GM19438 (cell line): ENCODE data around the gene SCFD1.
"Not testable (repeated sequence)": the region's sequence is repeated elsewhere in the genome, so short reads cannot be mapped to it uniquely, and the experiment has no call there.

Experiments
- ATAC-seq: cut with Tn5 transposase; IDR thresholded peaks from one replicate; pipeline ENCODE4 v1.9.1; 2021; ENCODE audit warnings: low read depth; ENCODE audit not compliant: unreplicated experiment

Gene SCFD1

DNA sequence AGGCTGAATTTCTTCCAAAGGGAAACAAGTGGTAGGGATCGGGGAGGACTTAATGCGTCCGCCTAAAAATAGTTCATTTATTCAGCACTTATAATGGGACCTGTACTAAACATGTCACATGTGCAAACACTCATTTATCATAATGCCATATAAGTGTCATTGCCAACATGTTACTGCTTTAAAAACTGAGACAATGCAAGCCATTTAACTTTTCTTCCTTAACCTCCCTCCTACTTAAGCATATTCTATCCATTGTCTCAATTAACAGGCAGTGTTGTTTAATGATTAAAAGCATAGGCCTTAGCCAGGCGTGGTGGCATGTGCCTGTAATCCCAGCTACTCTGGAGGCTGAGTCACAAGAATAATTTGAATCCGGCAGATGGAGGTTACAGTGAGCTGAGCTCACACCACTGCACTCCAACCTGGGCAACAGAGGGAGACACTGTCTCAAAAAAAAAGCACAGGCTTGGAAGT, 13.5 kb upstream of the SCFD1 start:
- ATAC-seq = no peak

- ATAC-seq = no peak
Observed at GRCh38 chr14:30610787-30611343, 11.3 kb upstream of the SCFD1 start.

DNA sequence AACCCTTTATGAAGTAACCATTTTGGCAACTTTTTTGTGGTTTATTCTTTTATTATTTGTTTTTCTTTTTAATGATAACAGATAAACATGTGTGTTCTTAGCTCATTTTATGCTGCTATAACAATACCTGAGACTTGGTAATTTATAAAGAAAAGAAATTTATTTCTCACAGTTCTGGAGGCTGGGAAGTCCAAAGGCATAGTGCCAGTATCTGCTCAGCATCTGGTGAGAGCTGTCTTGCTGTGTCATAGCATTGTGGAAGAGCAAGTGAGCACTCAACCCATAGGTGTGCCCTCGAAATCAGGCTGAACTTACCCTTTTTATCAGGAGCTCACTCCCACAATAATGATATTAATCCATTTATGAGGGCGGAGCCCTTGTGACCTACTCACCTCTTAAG, 8.0 kb upstream of the SCFD1 start:
- ATAC-seq = no peak

DNA sequence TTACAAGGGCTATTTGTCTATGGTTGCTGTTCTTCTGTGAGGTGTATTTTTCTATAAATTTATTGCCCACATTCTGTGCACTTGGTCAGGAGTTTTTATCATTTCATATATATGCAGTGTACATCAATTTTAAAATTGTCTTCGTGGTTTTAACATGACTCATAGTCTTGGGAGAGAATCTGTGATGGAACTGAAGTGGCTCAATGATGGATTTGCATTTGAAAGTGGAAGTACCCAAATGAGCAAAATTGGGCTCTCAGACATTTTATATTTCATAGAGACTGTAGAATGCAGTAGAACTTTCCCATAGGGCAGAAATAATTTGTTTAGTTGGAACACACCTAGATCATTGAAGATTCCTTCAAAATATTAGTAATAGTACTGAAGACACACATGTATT, 1.9 kb upstream of the SCFD1 start:
- no peak for ATAC-seq

DNA sequence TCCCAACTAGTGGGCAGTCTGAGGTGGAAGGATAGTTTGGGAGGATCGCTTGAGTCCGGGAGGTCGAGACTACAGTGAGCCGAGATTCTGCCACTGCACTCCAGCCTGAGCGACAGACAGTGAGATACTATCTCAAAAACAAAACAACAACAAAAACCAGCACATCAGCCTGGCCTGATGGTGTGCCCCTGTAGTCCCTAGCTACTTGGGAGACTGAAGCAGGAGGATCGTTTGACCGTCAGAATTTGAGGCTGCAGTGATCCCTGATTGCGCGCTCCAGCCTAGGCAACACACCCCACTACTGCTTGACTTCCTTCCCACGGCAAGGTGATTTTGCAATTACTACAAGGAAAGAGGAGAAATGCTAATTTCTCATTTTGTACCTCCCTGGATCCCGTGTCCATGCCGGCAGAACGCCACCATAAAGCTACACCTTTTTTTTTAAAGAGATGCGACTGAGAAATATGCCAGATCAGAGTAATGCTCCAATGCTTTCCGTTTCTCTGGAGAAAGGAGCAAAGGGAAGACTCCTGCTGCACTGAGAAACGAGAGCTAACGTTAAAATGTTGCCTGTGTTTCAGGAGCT, 672 bp upstream of the SCFD1 start:
- peak; percentile 10 for ATAC-seq

GRCh38 chr14:30623412-30624131, 1.5 kb downstream of the SCFD1 start:
- no peak for ATAC-seq

DNA sequence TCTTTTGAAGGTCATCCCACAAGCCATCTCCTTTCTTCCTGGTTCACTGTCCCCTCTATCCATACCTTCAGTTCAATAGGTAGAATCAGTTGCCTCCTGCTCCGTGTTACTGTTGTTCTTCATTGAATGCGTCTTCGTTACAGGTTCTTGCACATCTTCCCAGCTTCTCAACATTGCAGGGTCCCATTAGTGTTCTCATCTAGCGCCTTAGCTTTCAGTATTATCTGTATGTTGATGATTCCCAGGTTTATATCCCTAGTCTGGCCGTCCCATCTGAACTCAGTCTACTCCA, 2.0 kb downstream of the SCFD1 start:
- ATAC-seq = no peak

DNA sequence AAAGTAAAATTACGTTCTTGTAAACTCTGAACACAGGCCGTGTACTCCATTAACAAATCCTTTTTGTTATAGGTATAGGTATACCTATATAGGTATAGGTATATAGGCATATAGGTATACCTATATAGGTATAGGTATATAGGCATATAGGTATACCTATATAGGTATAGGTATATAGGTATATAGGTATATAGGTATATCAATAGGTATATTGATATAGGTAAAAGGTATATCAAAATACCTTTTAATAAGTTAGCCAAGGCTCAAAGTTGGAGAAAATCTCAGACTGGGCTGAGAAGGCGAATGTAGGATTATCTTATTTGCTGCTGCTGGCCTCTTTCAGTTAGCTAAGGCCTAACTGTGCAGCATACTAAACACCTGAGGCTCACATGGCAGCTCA, 3.4 kb downstream of the SCFD1 start:
- ATAC-seq = no peak

DNA sequence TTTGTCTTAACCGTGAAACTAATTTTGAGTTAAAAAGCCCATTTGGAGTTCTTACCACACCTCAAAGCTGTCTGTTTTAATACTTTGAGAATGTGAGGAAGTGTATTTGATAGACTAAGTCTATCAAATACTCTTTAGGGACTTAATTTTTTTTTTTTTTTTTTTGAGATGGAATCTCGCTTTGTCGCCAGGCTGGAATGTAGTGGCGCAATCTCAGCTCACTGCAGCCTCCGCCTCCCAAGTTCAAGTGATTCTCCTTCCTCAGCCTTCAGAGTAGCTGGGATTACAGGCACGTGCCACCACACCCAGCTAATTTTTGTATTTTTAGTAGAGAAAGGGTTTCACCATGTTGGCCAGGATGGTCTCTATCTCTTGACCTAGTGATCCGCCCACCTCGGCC, 7.3 kb downstream of the SCFD1 start:
- ATAC-seq = not testable (repeated sequence)

- ATAC-seq = no peak
Observed at GRCh38 chr14:30630248-30630647, 8.1 kb downstream of the SCFD1 start.

DNA sequence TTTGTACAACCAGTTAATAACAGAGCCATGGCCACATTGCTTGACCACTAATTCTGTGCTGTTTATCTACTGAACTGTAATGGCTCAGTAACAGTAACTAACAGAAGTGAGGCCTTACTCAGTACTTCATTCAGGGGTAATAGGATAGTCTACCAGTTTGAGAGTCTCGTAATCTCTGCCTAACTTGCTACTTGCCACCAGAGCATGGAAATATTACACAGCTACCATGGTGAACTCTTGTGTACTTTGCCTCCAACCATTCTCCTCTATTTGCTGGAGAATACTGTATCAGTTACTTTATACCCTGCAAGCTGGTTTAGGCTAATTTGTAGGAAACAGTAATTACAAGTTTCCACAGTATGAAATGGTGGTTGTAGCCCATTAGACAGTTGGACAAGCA, 10.6 kb downstream of the SCFD1 start:
- ATAC-seq = no peak

DNA sequence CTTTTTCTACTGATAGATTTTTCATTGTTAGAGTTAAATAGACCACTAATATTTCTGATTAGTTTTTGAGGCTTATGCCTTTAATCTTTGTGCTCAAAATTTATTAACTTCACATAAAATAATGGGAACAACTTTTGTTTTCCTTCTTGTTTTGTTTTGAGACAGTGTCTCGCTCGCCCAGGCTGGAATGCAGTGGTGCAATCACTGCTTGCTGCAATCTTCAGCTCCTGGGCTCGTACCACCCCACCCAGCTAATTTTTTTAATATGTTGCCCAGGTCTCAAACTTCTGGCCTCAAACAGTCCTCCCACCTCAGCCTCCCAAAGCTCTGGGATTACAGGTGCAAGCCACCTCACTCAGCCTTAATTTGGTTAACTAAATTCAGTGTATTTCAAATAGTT, 16.8 kb downstream of the SCFD1 start:
- ATAC-seq = no peak

DNA sequence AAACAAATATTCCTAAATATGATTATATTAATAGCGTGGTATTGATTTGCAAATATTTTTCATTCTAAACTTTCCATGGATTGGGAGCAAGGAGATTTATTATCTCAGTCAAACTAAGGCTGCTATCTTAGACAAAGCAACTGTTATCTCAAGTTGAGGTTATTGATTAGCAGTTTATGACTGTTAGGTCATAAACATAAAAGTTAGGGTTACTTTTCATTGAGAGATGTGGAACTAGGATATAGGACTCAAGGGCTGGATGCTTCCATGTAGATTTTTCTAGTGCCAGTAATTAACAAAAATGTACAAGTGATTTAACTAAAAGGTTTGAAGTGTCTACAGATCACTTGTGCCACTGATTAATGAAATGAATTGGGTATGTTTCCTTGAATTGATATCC, 19.1 kb downstream of the SCFD1 start:
- no peak for ATAC-seq

- not testable (repeated sequence) for ATAC-seq
Observed at GRCh38 chr14:30644462-30644861, 22.3 kb downstream of the SCFD1 start.

GRCh38 chr14:30645600-30645999, 23.5 kb downstream of the SCFD1 start:
- ATAC-seq = no peak

- no peak for ATAC-seq
Observed at GRCh38 chr14:30648471-30648870, 26.4 kb downstream of the SCFD1 start.

DNA sequence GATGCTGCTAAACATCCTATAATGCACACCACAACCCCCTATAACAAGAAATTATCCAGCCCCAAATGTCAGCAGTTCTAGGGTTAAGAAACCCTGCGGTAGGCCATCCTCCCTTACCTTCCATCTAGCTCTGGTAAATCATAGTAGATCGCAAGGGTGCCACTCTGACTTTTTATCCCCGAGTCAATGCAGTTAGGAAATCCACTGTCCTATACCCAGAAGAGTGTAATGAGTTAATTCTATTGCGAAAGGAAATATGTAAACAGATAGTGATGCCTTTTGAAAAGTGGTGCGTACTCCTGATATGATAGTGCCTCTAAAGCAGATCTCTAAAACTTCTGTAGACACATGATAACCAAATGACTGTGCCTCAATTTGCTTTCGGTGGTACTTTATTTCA, 29.8 kb downstream of the SCFD1 start:
- ATAC-seq = no peak

- no peak for ATAC-seq
Observed at GRCh38 chr14:30655124-30655523, 33.0 kb downstream of the SCFD1 start.

GRCh38 chr14:30655658-30656057, 33.5 kb downstream of the SCFD1 start:
- no peak for ATAC-seq

DNA sequence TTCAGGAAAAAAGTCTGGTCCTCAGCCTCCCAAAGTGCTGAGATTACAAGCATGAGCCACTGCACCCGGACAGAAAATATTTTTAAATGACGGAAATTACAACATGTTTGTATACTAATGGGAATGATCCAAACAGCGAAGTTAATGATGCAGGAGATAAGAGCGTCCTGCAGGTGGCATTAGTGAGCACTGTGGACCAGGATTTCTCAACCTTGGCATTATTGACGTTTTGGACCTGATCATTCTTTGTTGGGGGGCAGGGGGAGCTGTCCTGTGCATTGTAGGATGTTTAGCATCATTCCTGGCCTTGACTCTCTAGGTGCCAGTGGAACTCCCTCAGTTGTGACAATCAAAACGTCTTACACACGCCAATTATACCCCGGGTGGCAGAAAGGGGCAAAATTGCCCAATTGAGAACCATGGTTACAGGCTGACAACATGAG, 34.1 kb downstream of the SCFD1 start:
- no peak for ATAC-seq

DNA sequence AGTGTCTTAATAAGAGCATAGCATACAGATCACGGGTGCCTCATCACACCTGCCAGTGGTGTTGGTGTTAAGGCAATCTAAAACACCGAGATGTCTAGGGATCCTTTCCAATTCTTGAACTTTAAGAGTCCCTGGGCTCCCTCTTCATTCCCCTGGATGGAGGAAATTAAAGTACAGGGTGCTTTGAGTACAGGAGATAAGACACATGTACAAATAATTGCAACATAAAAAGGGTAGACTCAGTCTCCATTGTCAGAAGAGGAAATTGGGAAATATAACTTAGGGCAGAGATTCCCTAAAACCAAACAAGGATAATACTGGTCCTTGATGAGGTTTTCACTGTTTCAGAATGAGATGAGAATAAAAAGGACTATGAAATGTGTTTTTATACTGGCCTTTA, 34.9 kb downstream of the SCFD1 start:
- no peak for ATAC-seq

- ATAC-seq = no peak
Observed at GRCh38 chr14:30657606-30658163, 35.6 kb downstream of the SCFD1 start.
